ENCODE results near the gene MAP3K2.

Gene MAP3K2

DNA sequence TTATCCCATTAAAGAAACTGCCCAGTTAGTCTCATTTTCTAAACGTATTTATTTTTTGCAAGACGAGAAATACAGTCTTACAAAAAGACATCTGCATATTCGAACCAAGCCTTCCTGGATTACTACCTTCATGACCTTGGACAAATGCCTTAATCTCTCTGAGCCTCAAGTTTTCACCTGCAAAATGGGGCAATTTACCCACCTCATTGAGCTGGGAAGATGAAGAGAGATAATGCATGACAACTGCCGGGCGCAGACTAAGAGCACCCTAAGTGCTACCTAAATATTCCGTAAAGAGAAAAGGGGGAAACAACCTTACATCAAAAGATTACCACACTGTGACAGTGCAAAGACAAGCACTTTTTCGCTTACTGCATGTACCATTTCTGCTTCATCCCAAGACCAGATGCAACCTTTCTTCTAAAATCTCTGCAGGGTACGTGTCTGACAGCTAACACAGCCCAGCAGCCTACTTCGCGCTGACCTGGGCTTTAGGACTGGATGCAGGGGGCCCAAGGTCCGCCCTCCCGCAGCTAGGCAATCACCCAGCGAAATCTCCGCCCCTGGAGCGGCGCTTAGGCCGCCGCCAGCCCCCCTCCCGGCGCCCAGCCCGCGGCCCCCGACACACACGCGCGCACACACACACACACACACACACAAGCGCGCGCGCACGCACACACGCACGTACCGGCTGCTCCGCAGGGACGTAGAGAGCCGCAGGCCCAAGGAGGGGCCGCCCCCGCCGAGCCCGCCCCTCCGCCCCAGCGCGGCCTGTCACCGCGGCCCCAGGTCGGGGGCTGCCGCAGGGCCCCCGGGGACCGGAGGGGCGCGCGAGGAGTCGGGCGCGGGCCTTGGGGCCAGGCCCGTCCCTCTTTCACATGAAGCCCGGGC is 766 bp downstream of the MAP3K2 start:
- in situ Hi-C loops (cut with MboI; ENCODE audit: low sequenced_read_pairs), result no loop called here

DNA sequence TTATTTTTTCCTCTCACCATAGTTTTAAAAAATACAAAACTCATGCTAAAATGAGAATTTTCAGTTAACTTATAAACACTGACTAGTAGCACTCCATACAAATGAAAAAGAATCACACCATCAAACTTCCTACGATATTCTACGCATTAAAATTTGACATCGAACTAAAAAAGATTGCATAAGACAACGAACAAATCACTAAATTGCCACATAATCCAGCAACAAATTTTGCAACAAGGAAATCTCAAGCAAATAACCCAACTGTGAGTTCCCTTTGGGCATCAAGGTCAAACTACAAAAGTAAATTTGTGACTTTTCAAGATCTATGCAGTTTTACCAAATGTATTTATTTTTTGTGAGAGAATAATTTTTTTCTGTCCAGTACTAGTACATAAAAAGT is 1.5 kb downstream of the MAP3K2 start:
- in situ Hi-C loops (cut with MboI; ENCODE audit: low sequenced_read_pairs), result no loop called here

DNA sequence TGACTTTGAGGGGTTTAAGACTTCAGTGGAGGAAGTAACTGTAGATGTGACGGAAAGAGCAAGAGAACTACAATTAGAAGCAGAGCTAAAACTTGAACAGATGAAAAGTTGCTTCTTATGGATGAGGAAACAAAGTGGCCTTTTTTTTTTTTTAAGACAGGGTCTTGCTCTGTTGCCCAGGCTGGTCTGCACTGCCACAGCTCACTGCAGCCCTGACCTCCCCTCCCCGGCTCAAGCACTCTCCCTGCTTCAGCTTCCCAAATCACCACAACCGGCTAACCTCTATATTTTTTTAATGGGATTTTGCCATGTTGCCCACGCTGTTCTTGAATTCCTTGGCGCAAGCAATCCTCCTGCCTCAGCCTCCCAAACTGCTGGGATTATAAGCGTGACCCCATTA is 3.2 kb downstream of the MAP3K2 start:
- in situ Hi-C loops (cut with MboI; ENCODE audit: low sequenced_read_pairs), result no loop called here

DNA sequence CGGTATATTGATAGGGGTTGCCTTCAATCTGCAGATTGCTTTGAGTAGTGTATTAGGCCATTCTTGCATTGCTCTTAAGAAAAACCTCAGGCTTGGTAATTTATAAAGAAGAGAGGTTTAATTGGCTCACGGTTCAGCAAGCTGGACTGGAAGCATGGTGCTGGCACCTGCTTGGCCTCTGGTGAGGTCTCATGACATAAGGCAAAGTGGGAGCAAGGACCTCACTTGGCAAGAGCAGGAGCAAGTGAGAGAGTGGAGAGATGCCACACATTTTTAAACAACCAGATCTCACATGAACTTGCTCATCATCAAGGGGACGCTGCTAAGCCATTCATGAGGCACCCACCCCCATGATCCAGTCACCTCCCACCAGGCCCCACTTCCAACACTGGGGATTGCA is 4.9 kb downstream of the MAP3K2 start:
- in situ Hi-C loops (cut with MboI; ENCODE audit: low sequenced_read_pairs), result no loop called here

DNA sequence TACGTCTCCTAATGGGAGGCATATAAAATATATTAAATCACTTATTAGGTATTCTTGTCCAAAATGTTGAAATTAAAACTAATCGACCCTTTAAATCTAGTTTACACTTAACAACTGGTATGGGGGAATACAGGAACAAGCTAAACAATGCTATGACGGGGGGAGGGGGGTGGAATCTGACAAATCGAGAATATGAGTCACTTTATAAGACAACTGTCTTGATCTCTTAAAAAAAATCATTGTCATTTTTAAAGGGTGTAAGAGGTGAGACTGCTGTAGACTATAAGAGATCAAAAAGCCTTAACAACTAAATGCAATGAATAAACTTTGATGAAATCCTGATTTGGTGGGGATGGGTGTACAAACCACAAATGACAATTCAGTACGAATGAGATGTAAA is 6.0 kb downstream of the MAP3K2 start:
- in situ Hi-C loops (cut with MboI; ENCODE audit: low sequenced_read_pairs), result no loop called here

DNA sequence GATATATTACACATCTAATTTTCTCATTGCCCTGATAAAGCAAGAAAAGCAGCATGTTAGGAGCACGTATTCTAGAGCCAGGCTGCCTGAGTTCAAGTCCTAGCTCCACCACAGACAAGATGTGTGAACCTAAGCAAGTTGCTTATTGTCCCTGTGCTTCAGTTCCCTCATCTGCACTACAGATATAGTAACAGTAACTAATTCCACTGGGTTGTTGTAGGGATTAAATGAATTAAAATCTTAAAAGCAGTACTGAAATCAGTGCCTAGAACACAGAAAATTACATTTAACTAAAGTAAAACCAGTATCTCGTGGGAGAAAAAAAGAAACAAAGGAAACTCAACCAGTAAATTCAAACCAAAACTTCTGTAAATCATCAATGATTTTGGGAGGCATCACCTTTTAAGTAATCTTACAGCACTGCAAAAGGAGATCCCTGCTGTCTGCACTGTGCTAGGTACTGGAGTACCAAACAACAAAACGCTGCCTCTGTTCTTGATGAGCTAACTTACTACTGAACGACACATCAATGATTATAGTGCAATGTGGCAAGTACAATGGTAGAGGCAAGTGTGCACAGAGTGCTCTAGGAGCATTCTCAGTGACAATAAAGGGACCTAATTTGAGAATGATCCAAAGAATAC is 7.9 kb downstream of the MAP3K2 start:
- in situ Hi-C loops (cut with MboI; ENCODE audit: low sequenced_read_pairs), result no loop called here

DNA sequence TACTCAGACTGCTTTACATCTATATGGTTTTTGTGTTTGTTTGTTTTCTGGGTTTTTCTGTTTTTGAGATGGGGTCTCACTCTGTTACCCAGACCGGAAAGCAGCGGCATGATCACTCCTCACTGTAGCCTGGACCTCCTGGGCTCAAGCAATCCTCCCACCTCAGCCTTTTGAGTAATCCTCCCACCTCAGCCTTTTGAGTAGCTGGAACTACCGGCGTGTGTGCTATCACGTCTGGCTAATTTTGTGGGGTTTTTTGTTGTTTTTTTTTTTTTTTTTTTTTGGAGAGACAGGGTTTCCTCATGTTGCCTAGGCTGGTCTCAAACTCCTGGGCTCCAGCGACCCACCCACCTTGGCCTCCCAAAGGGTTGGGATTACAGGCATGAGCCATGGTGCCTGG is 9.1 kb downstream of the MAP3K2 start:
- in situ Hi-C loops (cut with MboI; ENCODE audit: low sequenced_read_pairs), result no loop called here

DNA sequence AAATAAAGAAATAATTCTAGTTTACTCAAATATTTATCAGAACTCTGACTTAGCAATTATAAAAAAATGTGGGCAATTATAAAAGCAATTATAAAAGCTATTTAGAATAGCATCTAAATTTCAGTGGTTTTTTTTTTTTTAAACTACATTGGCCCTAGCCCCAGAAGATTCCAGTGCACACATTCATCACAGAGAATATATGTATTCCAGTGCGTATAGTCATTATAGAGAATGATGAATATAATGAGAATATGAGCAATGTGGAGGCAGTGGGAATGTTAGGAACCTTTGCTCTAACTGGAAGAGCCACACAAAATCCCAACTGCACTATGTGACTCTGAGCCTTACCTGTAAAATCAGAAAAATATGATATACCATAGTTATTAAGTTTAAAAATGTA is 10.5 kb downstream of the MAP3K2 start:
- in situ Hi-C loops (cut with MboI; ENCODE audit: low sequenced_read_pairs), result no loop called here

DNA sequence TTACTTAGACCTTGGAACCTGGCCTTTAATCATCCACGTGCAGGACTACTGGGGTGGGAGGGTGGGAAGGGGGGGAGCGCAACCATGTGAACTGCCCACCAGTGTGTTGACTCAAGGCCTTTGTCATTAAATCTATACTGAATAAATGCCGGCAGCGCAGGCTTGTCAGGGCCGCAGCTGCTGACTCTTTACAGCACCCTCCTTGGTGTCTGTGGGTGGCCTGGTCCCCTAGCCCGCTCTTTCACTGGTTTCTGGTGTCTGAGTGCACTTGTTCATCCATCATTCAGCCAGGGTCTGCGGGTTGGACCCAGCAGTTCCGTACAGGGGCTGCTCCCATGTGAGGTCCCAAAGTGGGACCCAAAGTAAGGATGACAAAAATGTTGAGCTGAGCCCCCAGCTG is 11.5 kb downstream of the MAP3K2 start:
- in situ Hi-C loops (cut with MboI; ENCODE audit: low sequenced_read_pairs), result no loop called here

DNA sequence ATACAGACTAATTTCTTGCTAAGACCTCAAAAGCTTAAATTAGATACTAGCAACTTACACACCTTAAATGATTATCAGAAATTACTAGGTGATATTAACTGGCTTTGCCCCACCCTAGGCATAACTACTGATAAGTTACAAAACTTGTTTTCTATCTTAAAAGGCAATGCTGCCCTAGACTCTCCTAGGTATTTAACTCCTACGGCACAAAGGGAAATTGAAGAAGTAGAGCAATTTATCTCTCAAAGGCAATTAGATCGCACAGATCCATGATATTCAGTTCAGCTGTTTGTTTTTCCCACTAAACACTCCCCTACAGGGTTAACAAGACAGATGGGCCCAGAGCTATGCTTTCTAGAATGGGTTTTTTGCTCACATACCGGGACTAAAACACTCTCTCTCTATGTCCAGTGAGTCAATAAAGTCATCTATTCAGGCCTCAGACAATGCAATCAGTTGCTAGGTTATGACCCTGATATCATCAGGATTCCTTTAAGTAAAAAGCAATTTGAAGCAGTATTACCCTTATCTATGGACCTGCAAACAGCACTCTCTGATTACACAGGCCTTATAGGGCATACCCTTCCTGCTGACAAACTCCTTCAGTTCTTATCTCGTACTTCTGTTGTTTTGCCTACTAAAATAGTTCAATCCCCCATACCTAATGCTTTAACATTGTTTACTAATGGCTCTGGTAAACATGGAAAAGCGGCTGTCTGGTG is 14.3 kb downstream of the MAP3K2 start:
- in situ Hi-C loops (cut with MboI; ENCODE audit: low sequenced_read_pairs), result no loop called here

DNA sequence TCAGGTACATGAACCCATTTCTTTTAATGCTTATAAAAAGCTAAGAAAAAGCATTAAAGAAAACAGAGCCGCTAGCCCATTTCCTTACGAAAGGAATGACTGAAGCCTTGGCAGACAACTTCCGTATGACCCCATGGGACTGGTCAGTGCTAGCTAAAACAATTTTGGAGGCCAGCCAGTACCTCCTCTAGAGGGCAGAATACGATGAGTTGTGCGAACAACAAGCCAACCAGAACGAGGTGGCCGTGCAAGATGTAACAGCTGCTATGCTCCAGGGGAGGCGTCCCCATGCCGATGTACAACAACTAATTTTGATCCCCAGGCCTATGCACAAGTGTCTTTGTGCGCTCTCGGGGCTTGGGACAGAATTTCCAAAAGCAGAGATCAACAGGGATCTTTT is 16.7 kb downstream of the MAP3K2 start:
- in situ Hi-C loops (cut with MboI; ENCODE audit: low sequenced_read_pairs), result no loop called here

DNA sequence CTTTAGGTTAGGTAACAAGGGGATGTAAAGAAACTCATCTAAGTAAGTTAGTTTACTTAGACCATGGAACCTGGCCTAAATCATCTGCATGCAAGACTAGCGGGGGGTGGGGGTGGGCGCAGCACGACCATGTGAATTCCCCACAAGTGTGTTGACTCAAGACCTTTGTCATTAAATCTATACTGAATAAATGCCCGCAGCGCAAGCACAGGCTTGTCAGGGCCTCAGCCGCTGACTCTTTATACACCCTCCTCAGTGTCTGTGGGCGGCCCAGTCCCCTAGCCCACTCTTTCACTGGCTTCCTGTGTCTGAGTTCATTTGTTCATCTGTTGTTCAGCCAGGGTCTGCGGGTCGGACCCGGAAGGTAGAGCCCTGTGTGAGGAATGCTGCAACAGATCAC is 17.8 kb downstream of the MAP3K2 start:
- in situ Hi-C loops (cut with MboI; ENCODE audit: low sequenced_read_pairs), result no loop called here

DNA sequence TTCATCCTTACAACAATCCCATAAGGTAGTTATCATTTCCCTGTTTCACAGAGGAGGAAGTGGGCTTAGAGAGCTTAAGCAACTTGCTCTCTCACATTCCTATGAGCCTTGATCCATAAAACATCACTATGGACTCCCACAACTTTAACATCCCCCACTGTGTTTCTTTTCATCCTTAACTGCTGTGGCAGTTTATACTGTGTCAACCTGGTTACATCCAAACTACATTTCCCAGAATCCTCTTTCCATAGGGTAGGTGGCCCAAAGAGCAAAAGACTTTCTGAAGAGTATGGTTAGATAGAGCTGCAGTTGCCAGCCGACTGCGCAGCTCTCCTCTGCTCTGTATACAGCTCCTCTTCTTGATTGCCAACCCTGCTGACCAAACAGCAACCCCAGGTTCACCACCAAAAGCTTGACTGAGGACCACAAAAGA is 22.5 kb downstream of the MAP3K2 start:
- in situ Hi-C loops (cut with MboI; ENCODE audit: low sequenced_read_pairs), result no loop called here

DNA sequence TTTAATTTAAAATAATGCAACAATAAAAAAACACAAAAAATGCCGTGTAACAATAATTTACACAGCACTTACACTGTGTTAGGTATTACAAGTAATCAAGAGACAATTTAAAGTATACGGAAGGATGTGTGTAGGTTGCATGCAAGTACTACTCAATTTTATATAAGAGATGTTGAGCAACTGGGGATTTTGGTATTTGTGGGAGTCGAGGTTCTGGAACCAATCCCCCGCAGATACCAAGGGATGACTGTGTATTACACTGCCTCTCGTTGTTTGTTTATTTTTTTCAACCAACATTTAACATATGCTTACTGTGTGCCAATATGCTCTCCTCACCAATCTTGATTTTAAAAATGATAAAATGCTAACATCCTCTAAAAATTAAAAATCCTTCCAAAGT is 24.8 kb downstream of the MAP3K2 start:
- in situ Hi-C loops (cut with MboI; ENCODE audit: low sequenced_read_pairs), result no loop called here

DNA sequence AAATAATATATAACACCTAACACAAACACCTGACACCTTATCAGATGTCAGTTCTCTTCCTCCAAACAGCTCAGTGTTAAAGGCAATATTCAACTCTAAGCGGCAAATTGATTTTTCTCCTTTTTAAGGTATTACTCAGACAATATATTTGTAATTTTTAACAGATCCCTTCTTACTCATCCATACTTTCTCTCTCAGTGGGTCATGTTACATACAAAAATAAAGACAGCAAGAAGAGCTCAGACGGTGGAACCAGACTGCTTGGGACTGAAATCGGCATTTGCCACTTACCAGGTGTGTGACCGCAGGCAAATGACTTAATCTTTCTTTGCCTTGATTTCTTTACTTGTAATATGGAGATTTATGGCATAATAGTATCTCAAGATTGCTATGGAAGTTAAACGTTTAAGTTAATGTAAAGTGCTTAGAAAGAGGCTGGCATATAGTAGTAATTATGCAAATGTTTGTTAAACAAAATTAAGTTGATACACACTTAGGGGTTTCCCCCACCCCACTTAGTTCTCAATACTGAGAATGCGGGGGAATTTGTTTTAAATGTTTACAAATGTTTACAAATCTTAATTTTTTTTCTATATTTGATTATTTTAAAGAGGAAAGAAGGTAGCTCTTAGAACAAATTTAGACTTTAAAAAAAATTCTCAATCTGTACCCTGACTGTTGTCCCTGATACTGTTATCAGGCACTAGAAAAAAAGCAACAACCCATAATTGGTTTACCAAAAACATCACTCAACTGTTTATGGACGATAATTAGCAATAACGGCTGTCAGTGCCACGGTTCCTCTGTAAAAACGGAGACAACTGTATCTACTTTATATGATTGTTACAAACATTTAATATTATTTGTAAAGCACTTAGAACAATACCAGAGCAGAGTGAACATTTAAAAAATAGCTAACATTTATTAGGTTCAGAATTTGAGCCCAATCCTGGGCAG is 25.6 kb downstream of the MAP3K2 start:
- in situ Hi-C loops (cut with MboI; ENCODE audit: low sequenced_read_pairs), result no loop called here

DNA sequence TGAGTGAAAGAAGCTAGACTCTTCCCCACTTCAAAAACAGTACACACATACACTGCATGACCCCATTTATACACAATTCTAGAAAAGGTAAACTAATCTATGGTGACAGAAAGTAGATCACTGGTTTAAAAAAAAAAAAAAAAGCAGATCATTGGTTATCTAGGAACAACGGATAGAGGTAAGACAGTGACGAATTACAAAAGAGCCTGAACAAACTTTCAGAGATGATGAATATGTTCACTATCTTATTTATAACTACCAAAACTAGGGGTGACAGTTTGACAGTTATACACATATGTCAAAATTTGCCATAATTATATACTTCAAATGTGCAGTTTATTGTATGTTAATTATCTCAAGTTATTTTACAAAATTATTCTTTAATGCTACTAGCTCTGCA is 27.5 kb downstream of the MAP3K2 start:
- in situ Hi-C loops (cut with MboI; ENCODE audit: low sequenced_read_pairs), result no loop called here

DNA sequence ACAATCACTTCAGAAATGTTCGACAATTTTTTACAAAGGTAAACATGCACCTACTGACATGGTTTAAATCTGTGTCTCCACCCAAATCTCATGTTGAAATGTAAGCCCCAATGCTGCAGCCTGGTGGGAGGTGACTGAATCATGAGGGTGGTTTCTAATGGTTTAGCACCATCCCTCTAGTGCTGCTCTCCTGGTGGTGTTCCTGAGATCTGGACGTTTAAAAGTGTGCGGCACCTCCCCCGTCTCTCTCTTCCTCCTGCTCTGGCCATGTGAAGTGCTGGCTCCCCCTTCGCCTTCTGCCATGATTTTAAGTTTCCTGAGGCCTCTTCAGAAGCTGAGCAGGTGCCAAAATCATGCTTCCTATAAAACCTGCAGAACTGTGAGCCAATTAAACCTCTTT is 28.3 kb downstream of the MAP3K2 start:
- in situ Hi-C loops (cut with MboI; ENCODE audit: low sequenced_read_pairs), result no loop called here

DNA sequence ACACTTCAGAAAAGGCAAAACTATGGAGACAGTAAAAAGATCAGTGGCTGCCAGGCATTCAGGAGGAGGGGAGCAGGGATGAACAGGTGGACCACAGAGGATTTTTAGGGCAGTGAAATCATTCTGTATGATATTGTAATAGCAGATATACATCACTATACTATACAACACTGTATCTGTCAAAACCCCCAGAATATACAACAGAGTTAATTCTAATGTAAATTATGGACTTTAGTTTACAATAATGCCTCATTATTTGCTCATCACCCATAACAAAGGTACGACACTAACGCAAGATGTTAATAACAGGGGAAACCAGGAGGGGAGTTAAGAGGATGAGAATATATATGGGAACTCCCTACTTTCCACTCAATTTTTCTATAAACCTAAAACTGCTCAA is 28.8 kb downstream of the MAP3K2 start:
- in situ Hi-C loops (cut with MboI; ENCODE audit: low sequenced_read_pairs), result no loop called here

DNA sequence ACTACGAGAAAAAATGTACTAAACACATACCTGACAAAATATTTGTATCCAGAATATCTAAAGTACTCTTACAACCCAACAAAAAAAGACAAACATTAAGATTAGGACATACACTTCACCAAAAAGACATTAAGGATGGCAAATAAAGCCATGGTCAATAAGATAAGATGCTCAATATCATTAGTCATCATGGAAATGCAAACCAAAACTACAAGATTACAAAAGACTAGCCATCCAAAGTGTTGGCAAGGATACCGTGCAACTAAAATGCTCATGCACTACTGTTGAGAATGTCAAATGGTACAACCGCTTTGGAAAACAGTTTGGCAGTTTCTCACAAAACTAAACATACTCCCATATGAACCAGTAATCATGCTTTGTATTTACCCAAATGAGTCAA is 29.7 kb downstream of the MAP3K2 start:
- in situ Hi-C loops (cut with MboI; ENCODE audit: low sequenced_read_pairs), result no loop called here

DNA sequence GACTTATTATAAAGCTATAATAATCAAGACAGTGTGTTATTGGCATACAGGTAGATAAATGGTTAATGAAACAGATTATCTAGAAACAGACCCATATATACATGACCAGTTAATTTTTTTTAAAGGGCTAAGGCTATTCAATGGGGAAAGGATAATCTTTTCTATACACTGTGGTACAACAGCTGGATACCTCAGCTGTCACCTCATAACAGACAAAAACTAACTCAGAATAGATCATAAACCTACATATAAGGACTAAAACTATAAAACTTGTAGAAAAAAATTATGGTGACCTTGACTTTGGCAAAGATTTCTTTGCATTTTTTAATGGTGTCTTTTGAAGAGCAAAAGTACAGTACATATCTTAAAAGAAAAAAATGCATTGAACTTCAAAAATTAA is 30.2 kb downstream of the MAP3K2 start:
- in situ Hi-C loops (cut with MboI; ENCODE audit: low sequenced_read_pairs), result no loop called here

DNA sequence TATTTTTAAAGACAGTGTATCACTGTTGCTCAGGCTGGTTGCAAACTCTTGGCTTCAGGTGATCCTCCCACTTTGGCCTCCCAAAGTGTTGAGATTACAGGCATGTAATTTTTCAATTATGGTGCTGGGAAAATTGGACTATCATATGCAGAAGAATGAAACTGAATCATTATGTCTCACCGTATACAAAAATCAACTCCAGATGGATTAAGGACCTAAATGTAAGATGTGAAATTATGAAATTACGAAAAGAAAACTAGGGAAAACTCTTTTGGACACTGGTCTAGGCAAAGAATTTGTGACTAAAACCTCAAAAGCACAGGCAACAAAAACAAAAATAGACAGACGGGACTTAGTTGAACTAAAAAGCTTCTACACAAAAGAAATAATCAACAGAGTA is 31.2 kb downstream of the MAP3K2 start:
- in situ Hi-C loops (cut with MboI; ENCODE audit: low sequenced_read_pairs), result no loop called here

Data from HL-60/S4 (cell line).